Small intestine (tissue), 7 donors: Measurements from ENCODE around the gene NUP205. TPM values are rescaled to one million over a fixed set of nuclear protein-coding genes. Genes with fewer than 3 reads are reported as not detected.

Experiments
- DNase-seq, 2 donors: peaks; one replicate each; pipeline versions ENCODE4 v3.0.0 to v3.0.0-alpha.2; 2013
- FAIRE-seq: peaks from 2 replicates; lab custom pipeline; 2012; peaks lifted over from hg19 to GRCh38; lab: Jason Lieb, UNC
- H3K27ac ChIP-seq, 3 donors: one replicate each; pipeline ENCODE4 v1.5.1; 2013; ENCODE audit warnings: low read length in 2 of 3, mild to moderate bottlenecking in 2 of 3, control low read depth in 1 of 3, inconsistent platforms in 1 of 3, low read depth in 1 of 3, moderate library complexity in 1 of 3
- H3K27me3 ChIP-seq, 3 donors: one replicate each; pipeline ENCODE4 v1.6.1; 2013; ENCODE audit warnings: low read length in 3 of 3, inconsistent platforms in 1 of 3; ENCODE audit not compliant: control insufficient read depth in 3 of 3, insufficient read depth in 3 of 3
- H3K36me3 ChIP-seq, 3 donors: one replicate each; pipeline ENCODE4 v1.6.1; 2013; ENCODE audit warnings: low read length in 3 of 3, inconsistent platforms in 1 of 3, low read depth in 1 of 3, mild to moderate bottlenecking in 1 of 3, moderate library complexity in 1 of 3; ENCODE audit not compliant: control insufficient read depth in 3 of 3, insufficient read depth in 2 of 3
- H3K4me1 ChIP-seq, 3 donors: one replicate each; pipeline ENCODE4 v1.6.1; 2013; ENCODE audit warnings: low read length in 2 of 3, inconsistent platforms in 1 of 3, low read depth in 1 of 3, mild to moderate bottlenecking in 1 of 3, moderate library complexity in 1 of 3; ENCODE audit not compliant: control insufficient read depth in 3 of 3, insufficient read depth in 2 of 3
- H3K4me3 ChIP-seq, 3 donors: one replicate each; pipeline ENCODE4 v1.5.1; 2013; ENCODE audit warnings: low read length in 3 of 3, control low read depth in 1 of 3, inconsistent platforms in 1 of 3, low read depth in 1 of 3, mild to moderate bottlenecking in 1 of 3, moderate library complexity in 1 of 3
- H3K9me3 ChIP-seq, 2 donors: one replicate each; pipeline ENCODE4 v1.6.1; 2013; ENCODE audit warnings: low read depth in 1 of 2, low read length in 1 of 2; ENCODE audit not compliant: control insufficient read depth in 2 of 2, insufficient read depth in 1 of 2
- WGBS, 3 donors: extraction: QIAGEN DNeasy Blood & Tissue Kit; methylation state at CpG; one replicate each; pipeline ENCODE4 v1.1.7; 2013; 5-methylcytosine and 5-hydroxymethylcytosine counted together
- polyA plus RNA-seq, 4 donors: library from polyadenylated mRNA; stranded (reverse) in 3 of 4; unstranded in 1 of 4; fragments of 200-250 nt in 3 of 4; fragments of 120-200 nt in 1 of 4; gene quantifications; one replicate each; pipeline versions ENCODE4 v1.2.1 to v1.2.3, GENCODE V29; 2013
- donor health status: healthy with polysubstance abuse.
- donor health status: control.
- donor health status: control.
- donor health status: Bipolar disorder and iron deficiency.
- donor health status: healthy.

The NUP205 gene
- polyA plus RNA-seq, 4 donors: 17.6 to 37.9 (median 25.6) TPM

DNA sequence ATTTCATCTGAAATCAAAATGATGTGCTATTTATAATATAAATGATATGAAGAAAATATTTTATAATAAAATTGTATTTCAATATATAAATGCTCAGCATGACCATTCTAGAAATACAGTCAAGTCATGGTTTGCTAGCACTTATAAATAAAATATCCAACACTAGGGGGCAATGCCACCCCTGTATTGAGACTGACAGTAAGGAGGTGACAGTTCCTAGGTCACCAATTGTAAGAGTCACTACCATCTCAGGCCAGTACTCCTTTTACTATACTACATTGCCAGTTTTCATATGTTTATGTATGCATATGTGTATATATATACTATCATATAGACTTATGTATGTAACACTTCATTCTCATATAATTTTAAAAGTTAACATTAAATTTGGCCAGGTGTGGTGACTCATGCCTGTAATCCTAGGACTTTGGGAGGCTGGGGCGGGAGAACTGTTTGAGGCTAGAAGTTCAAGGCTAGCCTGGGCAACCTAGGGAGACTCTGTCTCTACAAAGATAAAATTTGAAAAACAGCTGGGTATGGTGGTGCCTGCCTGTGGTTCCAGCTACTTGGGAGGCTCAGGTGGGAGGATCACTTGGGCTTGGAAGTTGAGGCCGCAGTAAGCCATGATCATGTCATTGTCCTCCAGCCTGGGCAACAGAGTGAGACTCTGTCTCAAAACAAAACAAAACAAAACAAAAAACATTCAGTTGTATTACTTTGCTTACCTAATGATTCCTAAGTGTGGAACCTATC, 45.4 kb upstream of the NUP205 start:
- H3K36me3 ChIP-seq: no peaks in the 10 kb centered on the region
- no peak overlapping the region for H3K4me3 ChIP-seq
- peaks cover 0 to 2% (median 2%) of the 10 kb centered on the region in 3 donors for H3K4me1 ChIP-seq
- no peak overlapping the region for H3K27ac ChIP-seq
- no peaks in the 10 kb centered on the region for H3K9me3 ChIP-seq
- H3K27me3 ChIP-seq: no peaks in the 10 kb centered on the region
- FAIRE-seq (no peak), DNase-seq (peak; percentile 60 to 66)
- 88 to 96% (median 92%) methylated on average over 2 of the region's 2 CpGs for WGBS, 3 donors

DNA sequence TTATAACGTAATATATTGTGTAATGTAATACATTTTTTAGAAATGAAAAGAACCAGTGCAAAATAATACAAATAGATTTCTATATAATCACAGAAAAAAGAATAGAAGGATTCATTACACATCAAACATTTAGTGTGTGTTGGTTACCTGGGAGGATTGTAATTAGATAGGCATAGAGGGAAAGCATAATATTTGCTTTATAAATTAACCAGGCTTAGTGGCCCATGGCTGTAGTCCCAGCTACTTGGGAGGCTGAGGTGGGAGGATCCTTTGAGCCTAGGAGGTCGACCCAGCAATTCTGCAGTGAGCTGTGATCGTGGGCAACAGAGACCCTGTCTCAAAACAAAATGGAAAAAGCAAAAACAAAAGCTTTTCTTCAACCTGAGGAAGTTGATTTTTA, 42.9 kb upstream of the NUP205 start:
- FAIRE-seq (no peak), DNase-seq (no peak)
- no peak overlapping the region for H3K27ac ChIP-seq
- no peaks in the 10 kb centered on the region for H3K27me3 ChIP-seq
- no peaks in the 10 kb centered on the region for H3K36me3 ChIP-seq
- WGBS, 3 donors: 63 to 75% (median 72%) methylated on average over 3 of the region's 3 CpGs
- H3K9me3 ChIP-seq: no peaks in the 10 kb centered on the region
- no peak overlapping the region for H3K4me3 ChIP-seq
- peaks cover 0 to 2% (median 0%) of the 10 kb centered on the region in 3 donors for H3K4me1 ChIP-seq

DNA sequence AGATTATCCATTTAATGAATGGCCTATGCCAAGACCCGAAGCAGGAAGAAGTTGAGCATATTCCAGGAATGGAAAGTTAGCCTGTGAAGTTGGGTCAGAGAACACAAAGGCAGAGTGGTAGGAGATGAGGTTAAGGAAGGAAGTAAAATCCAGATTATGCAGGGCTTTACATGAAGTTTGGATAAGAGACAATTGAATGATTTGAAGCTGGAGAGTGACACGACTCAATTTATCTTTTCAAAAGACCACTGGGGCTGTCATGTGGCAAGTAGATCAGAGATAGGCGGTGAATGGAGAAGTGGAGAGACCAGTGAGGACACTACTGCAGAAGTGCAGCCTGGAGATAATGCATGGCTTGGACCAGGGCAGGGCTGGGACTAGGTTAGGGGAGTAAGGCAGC, 40.7 kb upstream of the NUP205 start:
- Histone ChIP-seq H3K27me3 (no peaks in the 10 kb centered on the region), H3K4me3 (no peak overlapping the region), H3K9me3 (no peaks in the 10 kb centered on the region), H3K36me3 (no peaks in the 10 kb centered on the region), H3K4me1 (no peaks in the 10 kb centered on the region), H3K27ac (no peak overlapping the region)
- WGBS, 3 donors: 62 to 73% (median 72%) methylated on average over 3 of the region's 3 CpGs
- no peak for DNase-seq
- FAIRE-seq: no peak

DNA sequence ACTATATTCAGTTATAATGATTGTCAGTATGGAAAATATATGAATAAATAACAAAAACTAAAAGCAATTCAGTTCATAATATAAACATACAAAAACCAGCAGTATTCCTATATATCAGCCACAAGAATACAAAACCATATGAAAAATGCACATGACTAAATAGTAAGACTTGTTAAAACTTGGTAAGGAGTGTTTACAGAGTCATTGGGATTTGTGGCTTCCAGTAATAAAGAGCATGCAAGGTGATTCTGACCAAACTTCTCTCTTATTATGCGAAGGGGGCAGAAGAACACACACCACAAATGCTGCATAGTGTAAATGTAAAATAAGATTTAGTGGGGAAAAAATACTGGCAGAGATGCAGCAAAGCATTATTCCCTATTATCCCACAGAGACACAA, 39.0 kb upstream of the NUP205 start:
- H3K4me3 ChIP-seq: no peak overlapping the region
- DNase-seq (no peak), FAIRE-seq (no peak)
- no peaks in the 10 kb centered on the region for H3K9me3 ChIP-seq
- no peaks in the 10 kb centered on the region for H3K27me3 ChIP-seq
- H3K4me1 ChIP-seq: no peaks in the 10 kb centered on the region
- H3K36me3 ChIP-seq: no peaks in the 10 kb centered on the region
- H3K27ac ChIP-seq: no peak overlapping the region
- WGBS, 3 donors: 92 to 94% (median 93%) methylated on average over 1 of the region's 1 CpG

DNA sequence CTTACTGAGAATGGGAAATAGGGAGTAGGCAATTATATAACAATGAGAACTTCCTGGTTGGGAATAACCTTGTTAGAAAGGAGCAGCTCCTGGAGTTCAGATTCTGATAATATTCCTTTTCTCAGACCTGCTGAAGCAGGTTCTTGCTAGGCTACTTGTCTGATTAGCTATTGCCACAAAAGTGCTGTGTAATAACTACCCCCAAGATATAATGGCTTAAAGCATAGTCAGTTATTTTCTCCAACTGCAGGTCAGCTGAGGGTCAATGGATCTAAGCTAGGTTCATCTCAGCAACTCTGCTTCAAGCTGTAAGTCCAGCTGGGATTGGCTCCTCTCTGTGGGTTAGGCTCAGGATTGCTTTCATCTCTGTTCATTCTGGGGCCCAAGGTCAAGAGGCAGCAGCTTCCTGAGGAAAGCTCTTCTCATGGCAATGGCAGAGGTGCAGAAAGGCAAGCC, 38.5 kb upstream of the NUP205 start:
- FAIRE-seq (no peak), DNase-seq (peak in 1 of 2 donors; percentile 7)
- no peaks in the 10 kb centered on the region for H3K27me3 ChIP-seq
- H3K36me3 ChIP-seq: no peaks in the 10 kb centered on the region
- no peaks in the 10 kb centered on the region for H3K4me1 ChIP-seq
- H3K4me3 ChIP-seq: no peak overlapping the region
- H3K27ac ChIP-seq: no peak overlapping the region
- H3K9me3 ChIP-seq: no peaks in the 10 kb centered on the region

DNA sequence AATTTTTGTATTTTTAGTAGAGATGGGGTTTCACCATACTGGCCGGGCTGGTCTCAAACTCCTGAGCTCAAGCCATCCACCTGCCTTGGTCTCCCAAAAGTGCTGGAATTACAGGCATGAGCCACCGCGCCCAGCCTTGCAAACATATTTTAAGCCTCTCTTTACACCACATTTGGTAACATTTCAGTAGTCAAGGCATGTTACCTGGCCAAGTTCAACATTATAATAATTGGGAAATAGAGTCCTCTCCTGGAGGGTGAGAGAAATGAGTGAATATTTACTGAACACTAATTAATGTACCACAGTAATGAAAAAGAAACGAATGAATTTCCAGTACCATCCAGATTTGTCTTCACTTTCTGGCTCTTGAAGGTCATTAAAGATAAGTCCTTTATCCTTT, 37.8 kb upstream of the NUP205 start:
- Histone ChIP-seq H3K4me1 (no peaks in the 10 kb centered on the region), H3K4me3 (no peak overlapping the region), H3K36me3 (no peaks in the 10 kb centered on the region), H3K27ac (no peak overlapping the region), H3K27me3 (no peaks in the 10 kb centered on the region), H3K9me3 (no peaks in the 10 kb centered on the region)
- 87 to 92% (median 91%) methylated on average over 4 of the region's 4 CpGs for WGBS, 3 donors
- no peak for FAIRE-seq
- DNase-seq: no peak

DNA sequence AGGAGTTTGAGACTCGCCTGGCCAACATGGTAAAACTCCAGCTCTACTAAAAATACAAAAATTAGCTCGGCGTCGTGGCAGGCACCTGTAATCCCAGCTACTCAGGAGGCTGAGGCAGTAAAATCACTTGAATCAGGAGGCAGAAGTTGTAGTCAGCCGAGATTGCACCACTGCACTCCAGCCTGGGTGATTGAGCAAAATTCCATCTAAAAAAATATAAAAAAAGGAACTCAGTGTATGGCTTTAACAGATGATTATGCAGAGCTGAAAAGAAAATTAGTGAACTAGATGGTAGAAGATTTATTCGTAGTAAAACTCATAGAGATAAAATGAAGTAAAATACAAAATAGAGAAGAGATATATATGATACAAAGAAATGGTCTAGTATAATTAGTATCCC, 35.2 kb upstream of the NUP205 start:
- FAIRE-seq: no peak
- Histone ChIP-seq H3K27me3 (no peaks in the 10 kb centered on the region), H3K4me3 (no peak overlapping the region), H3K9me3 (no peaks in the 10 kb centered on the region), H3K4me1 (no peaks in the 10 kb centered on the region), H3K36me3 (no peaks in the 10 kb centered on the region), H3K27ac (no peak overlapping the region)
- no peak for DNase-seq
- WGBS, 3 donors: 86 to 90% (median 90%) methylated on average over 6 of the region's 6 CpGs

DNA sequence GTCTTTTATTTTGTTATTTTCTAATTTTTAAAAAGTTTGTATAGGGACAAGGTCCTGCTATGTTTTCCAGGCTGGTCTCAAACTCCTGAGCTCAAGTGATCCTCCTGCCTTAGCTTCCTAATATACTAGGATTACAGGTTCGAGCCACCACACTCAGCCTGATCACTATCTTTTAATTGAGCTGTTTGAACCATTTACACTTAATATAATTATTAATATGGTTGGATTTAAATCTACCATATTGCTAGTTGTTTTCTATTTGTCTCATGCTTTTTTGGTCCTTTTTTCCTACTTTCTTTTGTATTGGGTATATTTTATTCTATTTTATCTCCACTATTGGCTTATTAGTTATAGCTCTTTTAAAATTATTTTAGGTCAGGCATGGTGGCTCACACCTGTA, 34.6 kb upstream of the NUP205 start:
- FAIRE-seq (no peak), DNase-seq (no peak)
- H3K9me3 ChIP-seq: no peaks in the 10 kb centered on the region
- no peak overlapping the region for H3K4me3 ChIP-seq
- H3K27me3 ChIP-seq: no peaks in the 10 kb centered on the region
- H3K27ac ChIP-seq: no peak overlapping the region
- 87 to 96% (median 95%) methylated on average over 1 of the region's 1 CpG for WGBS, 3 donors
- no peaks in the 10 kb centered on the region for H3K36me3 ChIP-seq
- H3K4me1 ChIP-seq: no peaks in the 10 kb centered on the region

DNA sequence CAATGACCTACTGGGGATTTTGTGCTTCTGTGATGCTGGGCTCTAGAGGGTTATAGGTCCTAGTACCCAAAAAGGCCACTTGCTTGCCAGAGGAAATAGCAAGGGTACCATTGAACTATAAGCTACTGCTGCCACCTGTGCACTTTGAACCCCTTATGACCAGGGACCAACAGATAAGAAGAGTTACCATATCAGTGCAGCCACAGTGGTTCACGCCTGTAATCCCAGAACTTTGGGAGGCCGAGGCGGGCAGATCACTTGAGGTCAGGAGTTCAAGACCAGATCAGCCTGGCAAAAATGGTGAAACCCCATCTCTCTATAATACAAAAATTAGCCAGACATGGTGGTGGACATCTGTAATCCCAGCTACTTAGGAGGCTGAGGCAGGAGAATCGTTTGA, 32.3 kb upstream of the NUP205 start:
- Histone ChIP-seq H3K36me3 (no peaks in the 10 kb centered on the region), H3K4me3 (no peak overlapping the region), H3K27ac (no peak overlapping the region), H3K4me1 (no peaks in the 10 kb centered on the region), H3K9me3 (peaks cover 0 to 2% of the 10 kb centered on the region in 2 donors), H3K27me3 (no peaks in the 10 kb centered on the region)
- 44 to 75% (median 53%) methylated on average over 4 of the region's 4 CpGs for WGBS, 3 donors
- FAIRE-seq: no peak
- DNase-seq: peak in 1 of 2 donors; percentile 21
